Measurements from ENCODE around the gene MXRA7.

- TF ChIP-seq POLR2AphosphoS5 (IDR thresholded peaks at IDR 0.05; ENCODE audit: low read depth, low read length) (no peak), SIN3A (IDR thresholded peaks at IDR 0.05; ENCODE audit: borderline replicate concordance, insufficient read depth, low read length) (no peak), REST (IDR thresholded peaks at IDR 0.05; ENCODE audit: insufficient read depth in 1 of 2, low read depth in 2 of 2, low read length in 2 of 2) (no peak)
Observed at GRCh38 chr17:76702941-76703637, 7.7 kb downstream of the MXRA7 start.

All from PFSK-1 (cell line).